T-helper 22 cell (primary cell): Measurements from ENCODE around the gene TEP1.

ENCODE experiments used
- DNase-seq: peaks from one replicate; pipeline ENCODE4 v3.0.0-alpha.2; 2020; ENCODE audit warnings: low read depth

The TEP1 gene

GRCh38 chr14:20429801-20430669 lies 16.7 kb upstream of the TEP1 start:
- no peak for DNase-seq

DNA sequence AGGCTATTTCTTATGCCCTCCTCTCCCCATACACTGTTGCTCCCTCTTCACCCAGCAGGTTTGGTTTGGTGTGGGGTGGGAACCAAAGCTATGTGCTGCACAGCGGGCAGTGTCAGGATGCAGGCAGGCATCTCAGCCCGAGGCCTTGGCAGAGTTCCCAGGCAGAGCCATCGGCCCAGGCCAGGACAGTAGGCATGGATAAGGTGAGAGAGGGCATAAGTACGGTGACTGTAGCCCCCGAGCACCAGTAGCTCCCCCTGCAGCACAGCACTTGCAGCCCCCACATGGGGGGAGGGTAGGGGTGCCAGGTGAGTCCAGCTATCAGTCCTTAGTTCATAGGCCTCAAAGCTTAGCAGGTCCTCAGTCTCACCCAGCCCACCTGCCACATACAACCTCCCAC lies 15.5 kb upstream of the TEP1 start:
- no peak for DNase-seq

DNA sequence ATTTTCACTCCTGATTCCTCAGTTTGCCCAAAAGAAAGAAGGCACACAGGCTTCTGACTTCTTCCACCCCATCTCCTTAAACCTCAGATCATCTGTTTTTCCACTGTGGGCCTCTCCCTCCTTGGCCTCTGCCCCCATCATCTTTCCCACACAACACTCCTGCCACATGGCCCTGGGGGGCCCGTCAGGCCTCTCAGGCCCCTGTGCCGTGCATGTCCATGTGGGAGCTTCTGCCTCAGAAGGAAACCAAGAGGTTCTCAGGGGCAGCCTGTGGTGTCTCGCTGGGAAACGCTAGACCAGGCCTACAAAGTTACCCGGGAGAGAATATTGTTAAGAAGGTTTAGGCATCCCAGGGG lies 14.7 kb upstream of the TEP1 start:
- DNase-seq = no peak

GRCh38 chr14:20427231-20428009 lies 14.1 kb upstream of the TEP1 start:
- no peak for DNase-seq

GRCh38 chr14:20424851-20425250 lies 11.6 kb upstream of the TEP1 start:
- no peak for DNase-seq

GRCh38 chr14:20422886-20423285 lies 9.6 kb upstream of the TEP1 start:
- DNase-seq = no peak

- DNase-seq = no peak
These were observed 8.0 kb upstream of the TEP1 start for GRCh38 chr14:20421267-20421666.

DNA sequence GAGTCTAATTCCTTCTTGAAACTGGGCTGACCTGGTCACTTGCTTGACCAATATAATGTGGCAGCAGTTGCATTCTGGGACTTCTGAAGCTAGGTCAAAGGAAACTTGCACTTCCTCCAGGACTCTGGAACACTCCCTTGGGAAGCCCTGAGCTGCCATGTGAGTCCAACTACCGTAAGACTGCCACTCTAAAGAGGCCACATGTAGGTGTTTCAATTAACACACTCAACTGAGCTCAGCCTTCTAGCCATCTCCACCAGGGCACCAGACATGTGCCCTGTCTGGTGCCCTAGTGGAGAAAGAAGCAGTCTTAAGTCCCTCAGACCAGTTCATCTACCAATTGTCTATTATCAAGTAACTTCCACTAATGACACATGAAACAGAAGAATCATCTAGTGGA lies 6.1 kb upstream of the TEP1 start:
- DNase-seq = no peak

- no peak for DNase-seq
These were observed 5.2 kb upstream of the TEP1 start for GRCh38 chr14:20418501-20418909.

DNA sequence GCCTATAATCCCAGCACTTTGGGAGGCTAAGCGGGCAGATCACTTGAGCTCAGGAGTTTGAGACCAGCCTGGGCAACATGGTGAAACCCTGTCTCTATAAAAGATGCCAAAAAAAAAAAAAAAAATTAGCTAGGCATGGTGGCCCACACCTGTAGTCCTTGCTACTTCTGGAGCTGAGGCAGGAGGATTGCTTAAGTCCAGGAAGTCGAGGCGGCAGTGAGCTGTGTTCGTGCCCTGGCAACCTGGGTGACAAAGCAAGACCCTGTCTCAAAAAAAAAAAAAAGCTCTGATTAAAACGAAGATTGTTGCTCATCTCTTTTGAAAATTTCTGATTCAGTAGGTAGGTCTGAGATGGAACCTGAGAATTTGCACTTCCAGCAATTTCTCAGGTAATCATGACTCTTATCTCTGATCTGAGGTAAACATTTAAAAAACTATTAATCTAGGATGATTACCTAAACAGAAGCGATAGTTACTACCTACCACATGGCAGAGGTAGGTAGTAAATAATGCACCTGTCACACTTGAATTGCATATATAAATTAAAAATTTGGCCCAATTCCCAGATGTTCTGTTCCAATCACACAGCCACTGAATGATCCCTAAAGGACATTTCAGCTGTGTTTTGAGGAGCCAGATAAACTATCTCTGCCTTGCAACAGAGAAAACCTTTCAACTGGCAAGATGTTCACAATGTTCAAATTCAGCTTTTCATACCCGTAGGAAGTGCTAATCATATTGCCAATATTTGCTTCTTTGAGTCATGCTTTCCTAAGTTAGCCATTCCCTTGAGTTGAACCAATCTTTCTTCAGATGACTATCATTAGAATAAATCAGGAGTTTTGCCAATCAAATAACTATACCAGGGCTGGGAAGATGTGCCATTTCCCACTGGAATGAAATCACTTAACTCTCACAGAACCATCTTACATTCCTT lies 4.2 kb upstream of the TEP1 start:
- DNase-seq = no peak

DNA sequence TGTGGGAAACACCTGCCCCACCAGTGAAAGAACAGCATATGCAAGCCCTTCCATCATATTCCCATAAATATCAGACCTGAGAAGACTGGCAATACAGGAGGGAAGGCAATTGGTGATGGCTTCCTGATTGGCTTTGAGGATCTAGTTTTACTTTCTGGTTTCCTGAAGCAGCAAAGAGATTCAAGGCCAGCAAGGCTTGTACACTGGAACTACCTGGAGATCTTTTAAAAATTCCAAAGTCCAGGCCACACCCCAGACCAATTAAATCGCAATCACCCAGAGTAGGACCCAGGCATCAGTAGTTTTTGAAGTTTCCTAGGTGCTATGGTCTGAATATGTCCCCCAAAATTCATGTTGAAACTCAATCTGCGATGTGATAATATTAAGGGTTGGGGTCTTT lies 2.9 kb upstream of the TEP1 start:
- DNase-seq = no peak

GRCh38 chr14:20415782-20416206 lies 2.5 kb upstream of the TEP1 start:
- no peak for DNase-seq

- DNase-seq = no peak
These were observed 412 bp upstream of the TEP1 start for GRCh38 chr14:20413744-20414082.

- DNase-seq = no peak
These were observed 890 bp downstream of the TEP1 start for GRCh38 chr14:20412411-20412810.

GRCh38 chr14:20409226-20409625 lies 4.1 kb downstream of the TEP1 start:
- no peak for DNase-seq

GRCh38 chr14:20403521-20403920 lies 9.8 kb downstream of the TEP1 start:
- no peak for DNase-seq

- no peak for DNase-seq
These were observed 12.2 kb downstream of the TEP1 start for GRCh38 chr14:20400965-20401593.

DNA sequence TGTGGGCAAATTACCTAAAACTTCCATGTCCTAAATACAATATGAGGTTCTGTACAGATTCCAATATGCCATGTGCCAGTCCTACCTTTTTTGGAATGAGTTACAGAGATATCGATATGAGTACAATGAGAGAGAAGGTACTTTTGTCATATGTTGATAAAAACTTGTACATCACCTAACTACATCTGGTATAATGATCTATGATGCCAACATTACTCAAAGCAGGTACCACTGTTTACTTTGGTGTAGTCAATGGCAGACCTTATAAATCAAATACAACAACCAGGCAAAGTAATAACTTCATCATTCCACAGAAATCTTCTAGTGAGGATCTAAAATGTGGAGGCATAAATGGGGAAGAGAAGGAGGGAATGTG lies 12.7 kb downstream of the TEP1 start:
- DNase-seq = no peak

DNA sequence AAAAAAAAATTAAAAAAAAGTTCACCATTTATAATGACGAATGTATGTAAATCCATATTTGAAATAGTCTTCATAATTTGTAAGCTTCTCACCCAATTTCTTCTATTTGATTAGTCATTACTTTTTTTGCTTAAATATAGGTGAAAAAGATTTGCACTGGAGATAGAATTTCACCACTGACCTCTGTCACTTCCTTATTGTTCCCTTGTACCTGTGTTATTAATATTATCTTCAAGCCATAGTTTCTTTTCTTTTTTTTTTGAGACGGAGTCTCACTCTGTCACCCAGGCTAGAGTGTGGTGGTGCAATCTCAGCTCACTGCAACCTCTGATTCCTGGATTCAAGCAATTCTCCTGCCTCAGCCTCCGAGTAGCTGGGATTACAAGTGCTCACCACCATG lies 15.8 kb downstream of the TEP1 start:
- DNase-seq = no peak

DNA sequence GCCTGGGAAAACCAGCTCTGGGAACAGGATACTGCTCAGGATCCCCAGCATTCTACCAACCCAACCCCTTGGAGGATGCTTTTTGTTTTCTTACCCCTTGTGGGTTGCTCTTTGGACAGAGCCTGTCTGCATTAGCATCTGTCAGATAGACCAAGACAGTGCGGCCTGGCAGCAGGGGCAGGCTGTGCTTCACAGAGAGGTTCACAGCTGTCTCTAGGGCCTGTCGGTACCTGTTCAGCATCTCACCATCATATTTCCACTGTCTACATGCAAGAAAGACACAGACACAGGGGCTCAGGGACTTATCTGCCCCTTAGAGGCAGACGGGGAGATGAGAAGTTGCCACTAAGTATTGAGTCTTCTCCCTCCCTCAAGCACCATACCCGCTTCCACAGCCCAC lies 21.8 kb downstream of the TEP1 start:
- DNase-seq = no peak

GRCh38 chr14:20388159-20388558 lies 25.1 kb downstream of the TEP1 start:
- DNase-seq = no peak

- DNase-seq = no peak
These were observed 25.7 kb downstream of the TEP1 start for GRCh38 chr14:20387576-20387975.
